Lower leg skin (tissue), 4 donors: ENCODE data around the gene EMD. TPM values are rescaled to one million over a fixed set of nuclear protein-coding genes. Genes with fewer than 3 reads are reported as not detected.

Experiments used
- DNase-seq, 2 donors: peaks; one replicate each; pipeline ENCODE4 v3.0.0-alpha.2; 2019; ENCODE audit warnings: low spot score in 2 of 2
- H3K4me3 ChIP-seq: fragments of 200-600 bp; sonication (generic); 2 replicates; pipeline ENCODE4 v1.5.1; 2017; ENCODE audit warnings: mild to moderate bottlenecking, low read depth; ENCODE audit not compliant: poor library complexity, severe bottlenecking
- POLR2A ChIP-seq, 2 donors: fragments of 450-650 bp; IDR thresholded peaks; one replicate each; pipeline ENCODE4 v1.6.1; 2016 to 2017; ENCODE audit warnings: antibody characterized with exemption in 2 of 2, mild to moderate bottlenecking in 1 of 2, moderate library complexity in 1 of 2
- WGBS, 2 donors: methylation state at CpG; one replicate each; pipeline ENCODE4 v1.1.5; 2018; 5-methylcytosine and 5-hydroxymethylcytosine counted together
- intact Hi-C: fragments of 100-400 bp; cut with DNase I; formaldehyde crosslinking; loops from one replicate; pipeline ENCODE4 v1.15.0; 2023; ENCODE audit warnings: low total_unique reads
- total RNA-seq, 4 donors: library from RNA; depleted of rRNA; stranded (reverse); fragments of >200 nt; gene quantifications; one replicate each; pipeline ENCODE4 v1.1.0, GENCODE V29; 2016
- TF ChIP-seq, protein P1 (sequence below), 3 donors: fragments of 450-650 bp; IDR thresholded peaks; one replicate each; pipeline ENCODE4 v1.5.1; 2016; ENCODE audit warnings: antibody characterized with exemption in 3 of 3, mild to moderate bottlenecking in 3 of 3, moderate library complexity in 2 of 3

EMD gene
- total RNA-seq, 4 donors from 2014 or later = 43.4 to 67.0 (median 52.1) TPM

DNA sequence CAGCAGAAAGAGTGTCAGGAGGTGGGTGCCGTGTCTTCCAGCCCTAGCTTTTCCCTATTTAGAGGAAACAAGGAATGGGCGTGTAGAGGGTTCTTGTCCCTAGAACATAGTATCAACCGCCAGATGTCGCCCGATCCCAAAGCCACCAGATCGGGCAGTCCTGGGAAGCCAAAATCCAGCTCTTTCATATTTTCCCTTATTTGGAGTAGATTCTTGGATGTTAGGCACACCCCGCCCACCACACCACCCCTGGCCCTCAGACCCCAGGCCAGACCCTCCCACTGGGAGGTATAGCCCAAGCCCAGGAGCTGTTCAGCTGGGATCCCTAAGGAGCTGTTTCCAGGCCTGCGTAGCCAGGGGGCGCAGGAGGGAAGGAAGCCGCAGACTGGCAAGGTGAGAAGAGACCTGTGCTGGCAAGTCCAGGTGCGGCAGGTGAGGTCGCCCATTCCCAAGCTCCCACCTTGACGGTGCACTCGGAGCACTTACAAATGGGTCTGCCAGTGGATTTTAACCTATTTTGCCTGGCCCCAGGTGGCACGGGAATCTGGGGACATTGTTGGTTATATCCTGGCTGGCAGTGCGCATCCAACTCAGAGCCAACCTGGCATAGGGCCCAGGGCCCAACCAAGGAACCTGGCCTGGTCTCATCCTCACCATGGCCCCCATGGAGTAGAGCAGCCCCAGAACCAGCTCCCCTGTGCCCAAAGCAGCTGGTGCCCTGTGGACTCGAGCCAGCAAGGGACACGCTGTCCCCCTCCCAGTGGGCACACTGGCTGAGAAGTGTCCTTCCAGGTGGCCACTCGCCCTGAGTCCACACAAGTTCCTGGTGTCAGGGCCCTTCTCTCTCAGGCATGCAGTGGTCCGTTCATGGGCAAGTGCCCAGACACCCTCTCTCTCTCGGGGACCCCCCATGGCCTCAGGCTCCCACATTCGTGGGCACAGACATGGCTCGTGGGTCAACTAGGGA, 5.5 kb upstream of the EMD start:
- WGBS, 2 donors = 6 to 50% methylated on average over 11 to 21 of the region's 23 CpGs
- peak in 1 of 2 donors; percentile 58 for DNase-seq
- TF ChIP-seq POLR2A (IDR thresholded peaks at IDR 0.05) = no peak
- TF ChIP-seq, protein P1, sequence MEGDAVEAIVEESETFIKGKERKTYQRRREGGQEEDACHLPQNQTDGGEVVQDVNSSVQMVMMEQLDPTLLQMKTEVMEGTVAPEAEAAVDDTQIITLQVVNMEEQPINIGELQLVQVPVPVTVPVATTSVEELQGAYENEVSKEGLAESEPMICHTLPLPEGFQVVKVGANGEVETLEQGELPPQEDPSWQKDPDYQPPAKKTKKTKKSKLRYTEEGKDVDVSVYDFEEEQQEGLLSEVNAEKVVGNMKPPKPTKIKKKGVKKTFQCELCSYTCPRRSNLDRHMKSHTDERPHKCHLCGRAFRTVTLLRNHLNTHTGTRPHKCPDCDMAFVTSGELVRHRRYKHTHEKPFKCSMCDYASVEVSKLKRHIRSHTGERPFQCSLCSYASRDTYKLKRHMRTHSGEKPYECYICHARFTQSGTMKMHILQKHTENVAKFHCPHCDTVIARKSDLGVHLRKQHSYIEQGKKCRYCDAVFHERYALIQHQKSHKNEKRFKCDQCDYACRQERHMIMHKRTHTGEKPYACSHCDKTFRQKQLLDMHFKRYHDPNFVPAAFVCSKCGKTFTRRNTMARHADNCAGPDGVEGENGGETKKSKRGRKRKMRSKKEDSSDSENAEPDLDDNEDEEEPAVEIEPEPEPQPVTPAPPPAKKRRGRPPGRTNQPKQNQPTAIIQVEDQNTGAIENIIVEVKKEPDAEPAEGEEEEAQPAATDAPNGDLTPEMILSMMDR (IDR thresholded peaks at IDR 0.05) = no peak
- H3K4me3 ChIP-seq = no peak overlapping the region
- intact Hi-C loops = no loop called here

DNA sequence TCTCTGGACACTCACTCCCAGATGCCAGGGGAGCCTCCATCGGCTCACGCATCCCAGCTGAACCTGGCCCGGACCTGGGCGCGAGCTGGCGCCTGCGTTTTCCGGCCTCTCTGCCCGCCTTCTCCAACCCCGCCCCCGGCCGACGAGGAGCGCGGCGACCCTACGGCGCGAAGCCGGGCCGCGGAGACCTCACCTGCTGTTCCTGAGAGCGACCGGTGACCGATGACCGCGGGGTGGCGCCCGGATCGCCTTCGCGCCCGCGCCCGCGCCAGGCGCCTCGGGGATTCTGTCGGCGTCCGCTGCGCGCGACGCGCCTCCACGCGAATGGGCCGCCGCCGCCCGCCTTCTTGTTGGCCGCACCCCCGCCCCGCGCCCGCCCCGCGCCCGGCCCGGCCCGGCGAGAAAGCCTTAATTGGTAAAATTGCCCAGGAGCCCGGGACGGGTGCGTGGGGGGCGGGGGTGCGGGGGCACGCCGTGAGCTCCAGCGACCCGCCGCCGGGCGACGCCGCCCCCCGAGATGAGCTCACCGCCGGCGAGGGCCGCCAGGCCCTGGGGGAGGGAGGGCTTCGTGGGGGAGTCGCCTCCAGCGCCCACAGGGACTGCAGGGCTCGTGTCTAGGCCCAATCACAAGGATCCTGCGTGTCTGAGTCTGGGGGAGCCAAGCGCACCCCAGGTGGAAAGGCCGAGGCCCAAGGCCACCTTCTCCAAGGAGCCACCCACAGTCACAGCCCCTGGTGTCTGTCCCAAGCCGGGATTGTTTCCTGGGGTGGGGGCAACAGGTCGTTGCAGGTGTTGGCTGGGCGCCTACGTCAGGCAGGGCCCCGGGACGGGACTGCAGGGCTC, 4.6 kb upstream of the EMD start, which contains the start of gene FLNA:
Gene FLNA (minus strand): TSS at position 322 of the 843 bp plus-strand sequence. CDS start 3,389 bp downstream, outside the sequence.
- no peak for TF ChIP-seq POLR2A (IDR thresholded peaks at IDR 0.05)
- TF ChIP-seq, protein P1 (IDR thresholded peaks at IDR 0.05) = no peak
- intact Hi-C loops = no loop called here
- no peak for DNase-seq
- H3K4me3 ChIP-seq = no peak within 1 kb of the TSS
- WGBS, 2 donors = 52 to 60% methylated on average over 5 to 55 of the region's 95 CpGs

DNA sequence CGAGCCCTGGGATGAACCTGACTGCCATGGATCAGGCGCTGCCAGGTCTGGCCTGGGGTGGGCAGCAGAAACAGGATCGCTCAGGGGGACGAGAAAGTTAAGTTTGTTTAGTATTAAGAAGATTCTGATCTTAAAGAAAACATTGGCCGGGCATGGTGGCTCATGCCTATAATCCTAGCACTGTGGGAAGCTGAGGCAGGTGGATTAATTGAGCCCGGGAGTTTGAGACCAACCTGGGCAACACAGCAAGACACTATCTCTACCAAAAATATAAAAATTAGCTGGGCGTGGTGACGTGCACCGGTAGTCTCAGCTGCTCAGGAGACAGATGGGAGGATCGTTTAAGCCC, 4.0 kb upstream of the EMD start:
- DNase-seq = no peak
- TF ChIP-seq, protein P1 (IDR thresholded peaks at IDR 0.05) = no peak
- no peak for TF ChIP-seq POLR2A (IDR thresholded peaks at IDR 0.05)
- H3K4me3 ChIP-seq = no peak overlapping the region
- 51 to 79% methylated on average over 10 of the region's 10 CpGs for WGBS, 2 donors
- intact Hi-C loops = no loop called here

DNA sequence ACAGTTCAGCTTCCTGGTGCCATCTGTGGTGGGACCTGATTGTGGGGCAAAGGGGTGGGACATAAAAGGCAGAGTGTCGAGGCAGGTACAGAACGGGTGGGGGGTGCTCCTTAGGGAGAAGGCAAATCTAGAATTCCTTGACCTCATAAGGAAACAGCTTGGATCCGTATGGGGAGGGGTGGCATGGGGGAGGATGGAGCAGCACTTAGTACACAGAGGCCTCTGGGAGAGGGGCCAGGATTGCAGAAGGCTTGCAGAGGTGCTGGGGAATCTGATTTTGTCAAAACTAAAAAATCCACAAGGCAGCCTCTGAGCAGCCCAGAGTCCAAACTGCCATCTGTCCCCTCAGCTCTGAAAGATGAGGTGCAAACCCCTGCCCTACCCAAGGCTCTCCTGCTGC, 2.3 kb upstream of the EMD start:
- intact Hi-C loops = no loop called here
- H3K4me3 ChIP-seq = no peak overlapping the region
- DNase-seq = no peak
- TF ChIP-seq, protein P1 (IDR thresholded peaks at IDR 0.05) = no peak
- TF ChIP-seq POLR2A (IDR thresholded peaks at IDR 0.05) = no peak
- 76 to 97% methylated on average over 3 of the region's 3 CpGs for WGBS, 2 donors

DNA sequence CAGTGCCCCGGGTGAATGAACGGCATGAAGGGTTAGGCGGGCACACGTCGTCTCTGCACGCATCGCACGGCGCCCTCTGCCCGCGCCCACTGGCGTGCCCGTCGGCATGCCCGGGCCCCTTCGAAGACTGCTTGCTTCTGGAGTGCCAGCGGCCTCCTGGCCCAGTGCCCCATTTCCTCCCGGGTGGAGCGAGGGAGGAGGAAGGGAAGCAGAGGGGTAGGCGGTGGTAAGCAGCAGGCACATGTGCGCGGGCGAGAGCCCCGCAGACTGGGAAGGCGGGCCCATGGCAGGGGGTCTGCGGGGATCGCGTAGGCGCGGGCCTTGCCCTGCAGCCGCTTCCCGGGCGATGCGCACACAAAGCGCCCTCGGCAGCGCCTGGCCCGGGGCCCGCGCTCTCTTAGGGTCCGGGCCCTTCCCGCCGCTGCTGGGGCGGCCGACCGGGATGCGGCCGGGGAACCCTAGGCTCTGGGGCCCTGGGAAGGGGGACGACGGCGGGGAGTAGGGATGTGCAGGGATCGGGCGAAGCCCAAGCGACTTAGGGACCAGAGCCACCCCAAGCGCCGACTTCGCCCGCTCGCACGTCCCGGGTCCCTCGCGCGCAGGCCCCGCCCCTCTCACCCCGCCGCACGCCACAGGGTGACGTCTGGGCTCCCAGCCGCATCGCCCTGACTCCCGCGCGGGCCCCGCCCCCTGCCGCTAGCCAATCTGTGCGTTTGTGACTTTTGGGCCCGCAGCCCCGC, 866 bp upstream of the EMD start:
- intact Hi-C loops = no loop called here
- TF ChIP-seq, protein P1 (IDR thresholded peaks at IDR 0.05) = no peak
- TF ChIP-seq POLR2A (IDR thresholded peaks at IDR 0.05) = peak in 1 of 2 donors; percentile 54
- 0 to 51% methylated on average over 7 to 77 of the region's 79 CpGs for WGBS, 2 donors
- peak overlapping the region; percentile 23 for H3K4me3 ChIP-seq
- peak; percentile 33 to 92 for DNase-seq
